Trophoblast cell (in vitro differentiated cells and primary cell): ENCODE results near the gene TBC1D5.
"Not testable (repeated sequence)": the region's sequence is repeated elsewhere in the genome, so short reads cannot be mapped to it uniquely, and the experiment has no call there.

Experiments used
- DNase-seq, 2 donors: peaks; one replicate each; pipeline ENCODE4 v3.0.0-alpha.2; 2016
- H2AFZ ChIP-seq: 2 replicates; pipeline ENCODE4 v1.6.1; 2013; ENCODE audit warnings: low read length, moderate library complexity, mild to moderate bottlenecking; ENCODE audit not compliant: insufficient read depth, poor library complexity
- H2AK5ac ChIP-seq: 2 replicates; pipeline ENCODE4 v1.6.1; 2013; ENCODE audit warnings: mild to moderate bottlenecking, low read length
- H2BK120ac ChIP-seq: 2 replicates; pipeline ENCODE4 v1.6.1; 2013; ENCODE audit warnings: low read length, mild to moderate bottlenecking, moderate library complexity; ENCODE audit not compliant: insufficient read depth, poor library complexity
- H2BK12ac ChIP-seq: 2 replicates; pipeline ENCODE4 v1.6.1; 2013; ENCODE audit warnings: mild to moderate bottlenecking, low read length, moderate library complexity
- H2BK5ac ChIP-seq: 2 replicates; pipeline ENCODE4 v1.6.1; 2013; ENCODE audit warnings: low read length, low read depth, moderate library complexity, mild to moderate bottlenecking; ENCODE audit not compliant: poor library complexity
- H3K14ac ChIP-seq: 2 replicates; pipeline ENCODE4 v1.6.1; 2013; ENCODE audit warnings: mild to moderate bottlenecking, low read length
- H3K18ac ChIP-seq: 2 replicates; pipeline ENCODE4 v1.6.1; 2013; ENCODE audit warnings: mild to moderate bottlenecking, low read length
- H3K23ac ChIP-seq: 2 replicates; pipeline ENCODE4 v1.6.1; 2013; ENCODE audit warnings: low read length
- H3K27ac ChIP-seq: 2 replicates; pipeline ENCODE4 v1.5.1; 2013; ENCODE audit warnings: low read depth, mild to moderate bottlenecking, inconsistent platforms, low read length, moderate library complexity
- H3K27me3 ChIP-seq: 2 replicates; pipeline ENCODE4 v1.6.1; 2013; ENCODE audit warnings: inconsistent platforms, mild to moderate bottlenecking, low read length, moderate library complexity; ENCODE audit not compliant: insufficient read depth
- H3K36me3 ChIP-seq, 2 experiments: 1 replicate in 1 of 2; 2 replicates in 1 of 2; pipeline ENCODE4 v1.6.1; 2013; ENCODE audit warnings: low read length in 2 of 2, mild to moderate bottlenecking in 2 of 2, moderate library complexity in 1 of 2; ENCODE audit not compliant: insufficient read depth in 2 of 2, control insufficient read depth in 1 of 2
- H3K4ac ChIP-seq: 2 replicates; pipeline ENCODE4 v1.6.1; 2013; ENCODE audit warnings: low read depth, mild to moderate bottlenecking, low read length, moderate library complexity
- H3K4me1 ChIP-seq, 2 experiments: 1 replicate in 1 of 2; 2 replicates in 1 of 2; pipeline ENCODE4 v1.6.1; 2013; ENCODE audit warnings: low read length in 2 of 2, mild to moderate bottlenecking in 2 of 2, moderate library complexity in 1 of 2; ENCODE audit not compliant: insufficient read depth in 2 of 2, control insufficient read depth in 1 of 2
- H3K4me2 ChIP-seq: 2 replicates; pipeline ENCODE4 v1.6.1; 2013; ENCODE audit warnings: inconsistent platforms, mild to moderate bottlenecking, low read length, moderate library complexity
- H3K4me3 ChIP-seq: 2 replicates; pipeline ENCODE4 v1.5.1; 2013; ENCODE audit warnings: mild to moderate bottlenecking, low read depth, low read length, inconsistent platforms
- H3K79me1 ChIP-seq: one replicate; pipeline ENCODE4 v1.6.1; 2013; ENCODE audit warnings: low read length
- H3K79me2 ChIP-seq: 2 replicates; pipeline ENCODE4 v1.6.1; 2013; ENCODE audit warnings: low read length, mild to moderate bottlenecking; ENCODE audit not compliant: control insufficient read depth, insufficient read depth, poor library complexity
- H3K9ac ChIP-seq: 2 replicates; pipeline ENCODE4 v1.6.1; 2013; ENCODE audit warnings: mild to moderate bottlenecking, low read length
- H3K9me3 ChIP-seq: 2 replicates; pipeline ENCODE4 v1.6.1; 2013; ENCODE audit warnings: low read depth, mild to moderate bottlenecking, control low read depth, inconsistent platforms, low read length; ENCODE audit not compliant: insufficient read depth
- H4K12ac ChIP-seq: 2 replicates; pipeline ENCODE4 v1.6.1; 2013; ENCODE audit warnings: low read depth, mild to moderate bottlenecking, low read length, moderate library complexity
- H4K8ac ChIP-seq: 2 replicates; pipeline ENCODE4 v1.6.1; 2013; ENCODE audit warnings: low read depth, mild to moderate bottlenecking, low read length, moderate library complexity
- H4K91ac ChIP-seq: one replicate; pipeline ENCODE4 v1.6.1; 2013; ENCODE audit warnings: low read depth, mild to moderate bottlenecking, low read length, moderate library complexity
- WGBS: extraction: QIAGEN DNeasy Blood & Tissue Kit; methylation state at CpG from one replicate; pipeline ENCODE4 v1.1.7; 2013; ENCODE audit warnings: missing lambda C conversion rate; ENCODE audit not compliant: insufficient read length, insufficient coverage; ENCODE audit errors: extremely low coverage; 5-methylcytosine and 5-hydroxymethylcytosine counted together

The TBC1D5 gene

DNA sequence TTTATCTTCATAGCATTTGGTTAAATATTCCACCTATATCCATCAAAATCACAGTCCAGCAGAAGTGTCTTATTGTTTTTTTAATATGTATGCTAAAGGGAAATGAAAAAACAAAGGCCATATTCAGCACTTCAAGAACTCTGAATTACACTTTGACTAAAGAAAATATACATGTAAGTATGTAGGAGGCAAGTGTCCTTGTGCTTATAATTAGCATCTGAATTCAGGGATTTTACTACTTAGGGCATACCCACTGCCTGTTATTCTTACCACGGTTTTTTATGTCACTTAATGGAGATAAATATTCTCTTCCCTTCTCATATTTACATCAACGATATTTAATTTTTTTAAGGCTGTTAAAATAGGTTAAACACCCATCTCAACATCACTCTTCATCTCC lies 117.3 kb downstream of the TBC1D5 start:
- no peaks in the 10 kb centered on the region for H3K36me3 ChIP-seq
- H4K91ac ChIP-seq: no peak overlapping the region
- H2AFZ ChIP-seq: no peak overlapping the region
- no peak for DNase-seq
- no peak overlapping the region for H2BK5ac ChIP-seq
- no peaks in the 10 kb centered on the region for H3K9me3 ChIP-seq
- no peak overlapping the region for H3K4me2 ChIP-seq
- no peaks in the 10 kb centered on the region for H3K79me2 ChIP-seq
- H3K27me3 ChIP-seq: no peaks in the 10 kb centered on the region
- no peak overlapping the region for H3K18ac ChIP-seq
- no peak overlapping the region for H3K4me3 ChIP-seq
- H3K4ac ChIP-seq: no peak overlapping the region
- no peaks in the 10 kb centered on the region for H3K4me1 ChIP-seq
- no peak overlapping the region for H3K9ac ChIP-seq
- no peak overlapping the region for H3K27ac ChIP-seq
- WGBS: no CpG with 5 or more reads among the region's 2 CpGs
- no peak overlapping the region for H3K14ac ChIP-seq
- no peak overlapping the region for H4K12ac ChIP-seq
- no peak overlapping the region for H4K8ac ChIP-seq
- no peak overlapping the region for H3K23ac ChIP-seq
- no peak overlapping the region for H2AK5ac ChIP-seq
- H2BK12ac ChIP-seq: no peak overlapping the region
- H3K79me1 ChIP-seq: peaks cover 4% of the 10 kb centered on the region
- H2BK120ac ChIP-seq: no peak overlapping the region

DNA sequence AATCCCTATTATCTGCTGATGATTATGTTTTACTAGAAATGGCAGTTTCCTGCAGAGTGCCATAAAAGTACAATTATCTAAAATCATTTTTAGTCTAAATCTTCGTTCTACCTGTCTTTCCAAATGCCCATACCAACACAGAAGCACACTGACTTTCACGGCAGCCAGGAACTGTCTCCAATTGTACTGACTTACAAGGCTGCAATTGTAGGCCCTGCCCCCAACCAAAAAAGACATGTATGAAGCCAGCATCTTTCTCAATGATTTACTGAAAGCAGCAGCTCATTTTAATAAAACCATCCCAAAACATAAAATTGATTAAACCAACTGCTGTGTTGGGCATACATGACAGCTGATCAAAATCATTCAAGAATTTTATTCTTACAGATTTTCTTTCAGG lies 119.0 kb downstream of the TBC1D5 start:
- Histone ChIP-seq H2AK5ac (no peak overlapping the region), H3K4ac (no peak overlapping the region), H3K36me3 (peaks cover 0 to 3% of the 10 kb centered on the region in 2 experiments), H2BK120ac (no peak overlapping the region), H3K4me2 (no peak overlapping the region), H4K12ac (no peak overlapping the region), H2BK12ac (no peak overlapping the region), H3K79me1 (peaks cover 4% of the 10 kb centered on the region), H4K91ac (no peak overlapping the region), H3K9ac (no peak overlapping the region), H3K4me1 (no peaks in the 10 kb centered on the region), H3K27me3 (no peaks in the 10 kb centered on the region), H3K9me3 (no peaks in the 10 kb centered on the region), H3K23ac (no peak overlapping the region), H3K79me2 (no peaks in the 10 kb centered on the region), H3K27ac (no peak overlapping the region), H3K4me3 (no peak overlapping the region), H3K14ac (no peak overlapping the region), H3K18ac (no peak overlapping the region), H2BK5ac (no peak overlapping the region), H4K8ac (no peak overlapping the region), H2AFZ (no peak overlapping the region)
- no CpG with 5 or more reads among the region's 2 CpGs for WGBS
- DNase-seq: no peak

- no peak for DNase-seq
- Histone ChIP-seq H3K79me1 (no peaks in the 10 kb centered on the region), H3K9me3 (no peaks in the 10 kb centered on the region), H3K18ac (no peak overlapping the region), H2BK12ac (no peak overlapping the region), H3K79me2 (no peaks in the 10 kb centered on the region), H4K91ac (no peak overlapping the region), H3K23ac (no peak overlapping the region), H2AFZ (no peak overlapping the region), H3K9ac (no peak overlapping the region), H2BK120ac (no peak overlapping the region), H3K4ac (no peak overlapping the region), H3K4me2 (no peak overlapping the region), H2BK5ac (no peak overlapping the region), H2AK5ac (no peak overlapping the region), H3K4me1 (no peaks in the 10 kb centered on the region), H3K14ac (no peak overlapping the region), H3K27me3 (no peaks in the 10 kb centered on the region), H4K12ac (no peak overlapping the region), H3K27ac (no peak overlapping the region), H4K8ac (no peak overlapping the region), H3K4me3 (no peak overlapping the region), H3K36me3 (peaks cover 0 to 3% of the 10 kb centered on the region in 2 experiments)
- no CpG with 5 or more reads among the region's 3 CpGs for WGBS
These were observed 122.5 kb downstream of the TBC1D5 start for GRCh38 chr3:17619968-17620367.

- H2BK120ac ChIP-seq, H3K9ac ChIP-seq, H3K4ac ChIP-seq, H3K14ac ChIP-seq, H3K27ac ChIP-seq, H3K4me1 ChIP-seq, H3K27me3 ChIP-seq, H3K79me2 ChIP-seq, H3K36me3 ChIP-seq, H3K18ac ChIP-seq, H2AK5ac ChIP-seq, H2BK5ac ChIP-seq, DNase-seq, H3K9me3 ChIP-seq, H4K91ac ChIP-seq, H2BK12ac ChIP-seq, H3K4me3 ChIP-seq, H3K4me2 ChIP-seq, H4K12ac ChIP-seq, H3K23ac ChIP-seq, H2AFZ ChIP-seq, H3K79me1 ChIP-seq, H4K8ac ChIP-seq: not testable (repeated sequence)
- no CpG with 5 or more reads among the region's 4 CpGs for WGBS
These were observed 129.4 kb downstream of the TBC1D5 start for GRCh38 chr3:17613017-17613416.
